ENCODE results near the gene ITK.

ITK gene

DNA sequence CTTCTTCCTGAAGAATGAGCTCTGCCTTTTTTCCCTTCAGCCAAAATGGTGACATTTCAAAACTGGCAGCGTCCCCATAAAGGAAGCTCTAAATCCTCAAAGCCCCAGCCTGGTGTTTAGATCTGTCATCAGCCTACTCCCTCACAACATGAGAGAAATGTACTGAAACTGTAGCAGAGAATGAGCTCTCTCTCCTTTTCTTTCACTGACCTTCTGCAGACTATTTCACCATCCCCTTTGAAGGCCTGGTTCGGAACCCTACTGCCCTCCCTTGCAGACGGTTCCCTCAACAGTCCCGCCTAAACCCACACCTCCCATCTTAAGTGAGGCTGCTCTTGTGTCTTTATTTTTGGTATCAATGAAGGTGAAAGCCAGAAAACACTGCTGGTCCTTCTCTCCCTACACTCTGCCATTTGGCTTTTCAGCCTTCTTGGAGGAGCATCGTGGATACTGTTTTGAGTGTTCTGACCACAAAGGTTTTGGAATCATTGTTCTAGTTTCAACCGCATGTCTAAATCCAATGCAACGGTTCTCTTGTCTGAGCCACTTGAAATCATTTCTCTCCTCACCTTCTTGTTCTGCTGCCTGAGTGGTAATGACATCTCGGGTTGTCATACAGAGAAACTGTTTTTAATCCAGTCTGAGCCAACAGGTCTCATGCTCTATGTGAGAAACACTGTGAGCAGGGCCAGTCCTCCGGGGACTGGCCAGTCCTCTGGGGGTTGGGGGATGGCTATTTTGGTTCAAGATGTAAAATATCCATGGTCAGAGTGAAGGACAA is 39.0 kb downstream of the ITK start:
- no peak for TF ChIP-seq CTCF (IDR thresholded peaks at IDR 0.05; ENCODE audit: extremely low read depth, missing control alignments)
- peak; percentile 23 for DNase-seq (ENCODE audit: low spot score)

DNA sequence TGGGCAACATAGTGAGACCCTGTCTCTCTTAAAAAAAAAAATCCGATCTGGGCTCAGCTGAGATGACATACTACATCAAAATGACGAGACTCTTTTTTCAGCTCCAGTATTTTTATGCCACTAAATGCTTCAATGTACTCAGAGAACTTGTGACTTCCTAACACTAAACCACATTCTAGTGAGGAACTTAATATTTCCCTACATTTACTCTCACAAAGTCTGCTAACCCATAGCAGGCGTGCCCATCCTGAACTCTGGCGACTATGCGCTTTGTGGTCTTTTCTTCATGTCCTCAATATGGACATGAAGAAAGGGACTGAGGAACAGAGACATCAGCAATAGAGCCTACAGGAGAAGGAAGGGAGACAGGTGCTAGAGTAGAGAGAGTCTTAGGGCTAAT is 41.3 kb downstream of the ITK start:
- no peak for DNase-seq (ENCODE audit: low spot score)

GRCh38 chr5:157222506-157223230 is 42.0 kb downstream of the ITK start:
- no peak for DNase-seq (ENCODE audit: low spot score)
- TF ChIP-seq CTCF (IDR thresholded peaks at IDR 0.05; ENCODE audit: extremely low read depth, missing control alignments), result no peak

More for the DNA sequence above, 41.3 kb downstream of the ITK start:
- TF ChIP-seq CTCF (IDR thresholded peaks at IDR 0.05; ENCODE audit: extremely low read depth, missing control alignments), result no peak

DNA sequence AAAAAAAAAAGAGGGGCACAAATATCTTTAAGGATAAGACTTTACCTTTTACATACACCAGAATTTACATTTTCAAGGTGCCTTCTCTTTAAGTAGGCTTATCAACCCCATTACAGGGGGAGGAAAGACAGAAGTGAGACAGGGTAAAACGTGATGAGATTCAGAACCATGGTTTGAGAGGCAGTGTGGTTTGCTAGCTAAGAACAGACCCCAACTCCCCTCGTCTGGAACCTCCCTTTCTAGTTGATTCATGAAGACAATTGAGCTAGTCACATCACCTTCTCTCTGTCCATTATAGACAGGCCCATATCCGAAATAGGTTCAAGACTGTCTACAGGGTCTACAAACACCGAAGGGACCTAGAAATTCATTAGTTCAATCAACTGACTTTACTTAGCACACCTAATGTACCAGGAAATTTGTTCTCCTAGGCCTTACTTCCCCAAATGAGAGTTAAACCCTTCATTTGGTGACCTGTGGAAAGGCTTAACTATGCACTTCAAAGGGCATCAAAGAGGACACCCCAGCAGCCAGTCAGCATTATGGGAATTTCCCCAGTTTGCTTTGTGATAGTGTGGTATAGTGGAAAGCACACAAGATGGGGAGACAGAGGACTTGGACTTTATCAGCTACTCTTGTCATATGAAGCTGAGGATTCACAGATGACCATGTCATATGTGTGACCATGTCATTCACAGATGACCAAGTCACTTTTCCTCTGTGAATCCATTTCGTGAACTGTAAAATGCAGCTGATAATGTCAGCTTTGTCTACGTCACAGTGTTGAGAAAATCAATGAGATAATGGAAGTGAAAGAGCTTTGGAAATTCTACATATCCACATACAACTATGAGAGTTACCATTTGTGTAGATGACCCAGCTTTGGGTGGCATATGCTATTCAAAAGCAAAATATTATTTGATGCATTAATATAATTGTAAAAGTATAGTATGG is 45.1 kb downstream of the ITK start:
- TF ChIP-seq CTCF (IDR thresholded peaks at IDR 0.05; ENCODE audit: extremely low read depth, missing control alignments), result no peak
- no peak for DNase-seq (ENCODE audit: low spot score)

- no peak for TF ChIP-seq CTCF (IDR thresholded peaks at IDR 0.05; ENCODE audit: extremely low read depth, missing control alignments)
Observed at GRCh38 chr5:157230610-157231009, 50.0 kb downstream of the ITK start.

DNA sequence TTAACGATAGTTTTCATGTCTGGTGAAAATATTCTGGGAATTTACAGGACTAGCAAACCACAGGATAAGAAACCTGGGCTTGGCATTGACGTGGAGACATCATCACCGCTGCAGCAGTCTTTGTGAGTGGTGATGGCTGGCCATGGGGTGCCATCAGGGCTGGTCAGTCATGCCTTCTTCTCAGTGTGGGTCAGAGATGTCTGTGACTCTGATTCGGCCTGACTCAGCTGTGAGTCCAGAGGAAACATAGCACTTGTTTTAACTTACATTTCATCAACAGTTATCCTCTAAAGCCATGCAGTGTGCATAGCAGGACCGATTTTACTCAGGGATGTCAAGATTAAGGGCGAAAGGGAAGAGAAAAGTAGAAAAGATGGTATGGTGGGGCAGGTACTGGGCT is 52.1 kb downstream of the ITK start:
- TF ChIP-seq CTCF (IDR thresholded peaks at IDR 0.05; ENCODE audit: extremely low read depth, missing control alignments), result no peak
- no peak for DNase-seq (ENCODE audit: low spot score)

More at GRCh38 chr5:157230610-157231009, 50.0 kb downstream of the ITK start:
- no peak for DNase-seq (ENCODE audit: low spot score)
